ENCODE data around the gene ST6GALNAC3. TPM values are rescaled to one million over a fixed set of nuclear protein-coding genes. Genes with fewer than 3 reads are reported as not detected.

Gene ST6GALNAC3
- total RNA-seq, 1 donor from 2014 or later, result 7.3 TPM

DNA sequence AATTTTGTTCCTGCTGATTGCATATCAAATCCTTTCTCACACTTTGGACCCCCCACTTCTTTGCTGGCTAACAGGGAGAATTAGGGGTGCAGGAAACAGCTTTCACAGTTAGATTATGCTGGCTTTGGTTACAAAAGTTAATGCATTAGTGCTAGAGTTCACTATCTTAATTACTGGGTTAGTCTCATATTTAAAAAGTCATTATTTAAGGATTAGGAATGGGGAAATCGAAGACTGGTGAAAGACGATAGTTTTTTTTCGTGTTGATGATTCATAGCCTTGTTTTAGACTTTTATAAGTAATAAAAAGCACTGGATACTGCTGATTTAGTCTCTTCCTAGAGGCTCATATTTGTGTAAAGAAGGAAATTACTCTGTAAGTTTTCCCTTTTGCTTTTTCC lies 11.6 kb downstream of the ST6GALNAC3 start:
- Mint-ChIP-seq H3K36me3 (ENCODE audit: unreplicated experiment) (no peaks in the 10 kb centered on the region), H3K4me3 (ENCODE audit: unreplicated experiment) (no peak overlapping the region), H3K27me3 (ENCODE audit: unreplicated experiment) (no peaks in the 10 kb centered on the region), H3K27ac (ENCODE audit: unreplicated experiment) (no peak overlapping the region), H3K4me1 (ENCODE audit: unreplicated experiment) (peaks cover 9% of the 10 kb centered on the region), H3K9me3 (ENCODE audit: unreplicated experiment) (peaks cover 4% of the 10 kb centered on the region)
- DNase-seq (ENCODE audit: extremely low spot score, unreplicated experiment), result no peak
- TF ChIP-seq, protein P1, sequence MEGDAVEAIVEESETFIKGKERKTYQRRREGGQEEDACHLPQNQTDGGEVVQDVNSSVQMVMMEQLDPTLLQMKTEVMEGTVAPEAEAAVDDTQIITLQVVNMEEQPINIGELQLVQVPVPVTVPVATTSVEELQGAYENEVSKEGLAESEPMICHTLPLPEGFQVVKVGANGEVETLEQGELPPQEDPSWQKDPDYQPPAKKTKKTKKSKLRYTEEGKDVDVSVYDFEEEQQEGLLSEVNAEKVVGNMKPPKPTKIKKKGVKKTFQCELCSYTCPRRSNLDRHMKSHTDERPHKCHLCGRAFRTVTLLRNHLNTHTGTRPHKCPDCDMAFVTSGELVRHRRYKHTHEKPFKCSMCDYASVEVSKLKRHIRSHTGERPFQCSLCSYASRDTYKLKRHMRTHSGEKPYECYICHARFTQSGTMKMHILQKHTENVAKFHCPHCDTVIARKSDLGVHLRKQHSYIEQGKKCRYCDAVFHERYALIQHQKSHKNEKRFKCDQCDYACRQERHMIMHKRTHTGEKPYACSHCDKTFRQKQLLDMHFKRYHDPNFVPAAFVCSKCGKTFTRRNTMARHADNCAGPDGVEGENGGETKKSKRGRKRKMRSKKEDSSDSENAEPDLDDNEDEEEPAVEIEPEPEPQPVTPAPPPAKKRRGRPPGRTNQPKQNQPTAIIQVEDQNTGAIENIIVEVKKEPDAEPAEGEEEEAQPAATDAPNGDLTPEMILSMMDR (IDR thresholded peaks at IDR 0.05), result no peak

DNA sequence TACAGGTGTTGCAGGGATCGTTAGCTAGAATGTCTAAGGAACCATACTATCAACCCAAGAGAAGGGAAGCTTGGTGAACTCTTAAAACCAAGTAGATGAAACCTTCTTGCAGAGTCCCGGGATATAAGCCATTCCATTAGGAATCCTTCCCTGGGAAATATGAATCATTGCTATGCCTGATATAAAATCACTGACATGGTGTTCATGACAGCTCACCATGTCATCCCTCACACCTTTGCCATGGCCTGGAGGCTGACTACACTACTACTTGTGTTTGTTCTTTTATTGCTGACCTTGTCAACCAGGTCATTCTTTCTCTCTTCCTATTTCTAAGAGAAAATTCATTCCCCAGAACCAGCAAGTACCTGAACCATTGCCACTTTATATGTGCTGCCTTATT lies 12.1 kb downstream of the ST6GALNAC3 start:
- Mint-ChIP-seq H3K36me3 (ENCODE audit: unreplicated experiment) (no peaks in the 10 kb centered on the region), H3K4me3 (ENCODE audit: unreplicated experiment) (no peak overlapping the region), H3K9me3 (ENCODE audit: unreplicated experiment) (peaks cover 4% of the 10 kb centered on the region), H3K27ac (ENCODE audit: unreplicated experiment) (no peak overlapping the region), H3K4me1 (ENCODE audit: unreplicated experiment) (peaks cover 9% of the 10 kb centered on the region), H3K27me3 (ENCODE audit: unreplicated experiment) (no peaks in the 10 kb centered on the region)
- TF ChIP-seq, protein P1 (IDR thresholded peaks at IDR 0.05), result no peak
- DNase-seq (ENCODE audit: extremely low spot score, unreplicated experiment), result no peak

DNA sequence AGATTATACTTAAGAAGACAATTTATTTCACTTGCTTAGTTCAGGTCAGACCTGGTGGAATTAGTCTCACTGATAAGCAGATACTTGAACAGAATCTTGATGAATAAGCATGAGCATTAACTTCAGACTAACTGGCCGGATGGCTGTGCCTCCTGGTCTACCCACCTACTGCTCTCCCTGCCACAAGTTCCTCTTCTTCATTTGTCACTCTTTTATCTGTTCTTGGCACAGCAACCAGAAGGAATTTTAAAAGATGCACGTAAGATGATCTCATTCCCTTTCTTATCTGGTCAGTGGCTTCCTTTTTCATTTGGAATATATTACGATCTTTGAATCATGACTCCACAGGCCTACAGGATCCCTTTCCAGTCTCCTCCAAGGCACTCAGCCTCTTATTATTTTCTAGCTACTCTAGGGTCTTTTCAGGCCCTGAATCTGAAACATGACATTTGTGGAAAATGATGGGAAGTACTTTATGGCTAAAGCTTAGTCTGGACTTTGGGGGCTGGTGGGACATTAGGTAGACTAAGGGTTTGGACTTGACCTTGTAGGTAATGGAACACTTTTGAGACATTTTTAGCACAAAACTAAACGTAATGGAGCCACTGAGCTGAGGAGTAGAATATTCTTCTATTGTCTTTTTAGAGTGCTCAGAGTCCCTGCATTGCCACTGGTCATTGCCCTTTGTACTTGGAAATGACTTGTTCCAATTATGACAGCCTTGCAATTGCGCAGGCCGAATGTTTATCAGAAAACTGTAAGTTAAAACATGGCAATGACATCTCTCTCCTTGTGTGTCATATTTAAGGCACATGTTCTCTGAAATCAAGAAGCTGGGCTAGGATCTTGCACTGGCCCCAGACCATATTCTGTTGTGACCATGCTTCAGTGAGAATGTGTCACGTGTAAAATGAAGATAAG lies 16.0 kb downstream of the ST6GALNAC3 start:
- H3K27me3 Mint-ChIP-seq (ENCODE audit: unreplicated experiment), result no peaks in the 10 kb centered on the region
- DNase-seq (ENCODE audit: extremely low spot score, unreplicated experiment), result no peak
- H3K4me1 Mint-ChIP-seq (ENCODE audit: unreplicated experiment), result no peaks in the 10 kb centered on the region
- H3K9me3 Mint-ChIP-seq (ENCODE audit: unreplicated experiment), result peaks cover 4% of the 10 kb centered on the region
- no peak overlapping the region for H3K27ac Mint-ChIP-seq (ENCODE audit: unreplicated experiment)
- no peaks in the 10 kb centered on the region for H3K36me3 Mint-ChIP-seq (ENCODE audit: unreplicated experiment)
- TF ChIP-seq, protein P1 (IDR thresholded peaks at IDR 0.05), result no peak
- no peak overlapping the region for H3K4me3 Mint-ChIP-seq (ENCODE audit: unreplicated experiment)

DNA sequence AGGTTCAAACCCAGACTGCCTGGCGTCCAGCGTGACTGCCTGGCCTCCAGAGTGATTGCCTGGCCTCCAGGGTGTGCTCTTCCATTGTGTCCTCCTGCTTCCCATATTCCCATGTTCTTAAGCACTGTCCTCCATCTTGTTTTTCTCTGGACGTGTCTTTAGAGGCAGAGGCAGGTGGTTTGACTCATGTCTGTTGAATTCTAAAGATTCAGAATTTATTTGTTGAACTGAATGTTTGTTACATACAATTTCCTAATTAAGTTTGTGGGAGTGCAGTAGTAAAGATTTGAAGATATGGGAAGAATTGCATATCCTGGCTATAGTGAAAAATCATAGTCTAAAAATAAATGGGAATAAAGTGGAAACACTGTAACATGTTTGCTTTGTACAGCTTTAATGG lies 18.3 kb downstream of the ST6GALNAC3 start:
- Mint-ChIP-seq H3K4me1 (ENCODE audit: unreplicated experiment) (no peaks in the 10 kb centered on the region), H3K27me3 (ENCODE audit: unreplicated experiment) (no peaks in the 10 kb centered on the region), H3K9me3 (ENCODE audit: unreplicated experiment) (peaks cover 4% of the 10 kb centered on the region), H3K4me3 (ENCODE audit: unreplicated experiment) (no peak overlapping the region), H3K27ac (ENCODE audit: unreplicated experiment) (no peak overlapping the region), H3K36me3 (ENCODE audit: unreplicated experiment) (no peaks in the 10 kb centered on the region)
- TF ChIP-seq, protein P1 (IDR thresholded peaks at IDR 0.05), result no peak
- no peak for DNase-seq (ENCODE audit: extremely low spot score, unreplicated experiment)

DNA sequence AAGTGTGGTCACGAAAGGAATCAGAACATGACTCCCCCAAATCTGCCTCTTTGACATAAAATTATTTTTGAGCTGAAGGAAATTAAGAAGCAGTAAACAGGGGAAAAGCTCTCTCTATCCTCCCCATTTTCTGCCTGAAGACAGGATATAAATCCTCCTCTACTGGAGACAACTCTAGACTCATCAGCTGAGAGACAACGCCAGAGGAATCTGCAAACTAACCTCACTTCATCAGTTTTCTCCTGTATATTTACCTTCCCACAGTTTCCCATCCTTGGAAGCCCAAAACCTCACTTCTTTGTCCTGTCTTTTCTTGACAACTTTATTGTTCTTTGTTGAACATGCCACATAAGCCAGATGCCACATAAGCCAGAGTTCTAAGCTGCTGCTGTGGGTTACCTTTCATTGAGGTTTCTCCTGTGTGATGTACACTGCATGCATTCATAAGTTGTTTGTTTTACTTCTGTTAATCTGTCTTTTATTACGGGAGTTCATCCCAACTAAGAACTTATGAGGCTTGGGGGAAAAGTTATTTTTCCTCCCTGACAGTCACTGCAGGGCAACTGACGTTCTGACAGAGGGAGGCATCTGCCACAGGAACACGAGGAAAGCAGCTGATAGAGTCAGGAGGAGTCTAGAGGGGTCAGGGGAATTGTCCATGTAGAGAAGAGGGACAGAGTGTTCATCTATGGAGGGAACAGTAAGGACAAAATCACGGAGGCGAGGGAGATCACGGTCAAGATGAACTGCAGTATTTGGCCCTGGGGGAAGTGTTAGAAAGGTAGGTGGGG lies 19.2 kb downstream of the ST6GALNAC3 start:
- H3K27me3 Mint-ChIP-seq (ENCODE audit: unreplicated experiment), result no peaks in the 10 kb centered on the region
- no peak overlapping the region for H3K27ac Mint-ChIP-seq (ENCODE audit: unreplicated experiment)
- TF ChIP-seq, protein P1 (IDR thresholded peaks at IDR 0.05), result no peak

More for the DNA sequence above, 19.2 kb downstream of the ST6GALNAC3 start:
- Mint-ChIP-seq H3K4me1 (ENCODE audit: unreplicated experiment) (no peaks in the 10 kb centered on the region), H3K36me3 (ENCODE audit: unreplicated experiment) (no peaks in the 10 kb centered on the region), H3K9me3 (ENCODE audit: unreplicated experiment) (peaks cover 1% of the 10 kb centered on the region), H3K4me3 (ENCODE audit: unreplicated experiment) (no peak overlapping the region)
- no peak for DNase-seq (ENCODE audit: extremely low spot score, unreplicated experiment)
